GM12878 (cell line): ENCODE results near the gene NPSR1. TPM values are rescaled to one million over a fixed set of nuclear protein-coding genes. Genes with fewer than 3 reads are reported as not detected.

Source experiments
- ATAC-seq: fragments of 200-7000 bp; cut with Tn5 transposase; 3 replicates; pipeline ENCODE4 v1.9.1; 2020; ENCODE audit warnings: mild to moderate bottlenecking, moderate library complexity
- BruUV-seq: library from RNA; stranded (reverse); fragments of 400-500 nt; replicated peaks from 2 replicates; lab custom pipeline; 2021; lab: Mats Ljungman, UMichigan
- CTCF ChIA-PET: fragments of 300-600 bp; sonication (Branson Sonifier 250); formaldehyde crosslinking; extraction: SDS; loops from one replicate; lab custom pipeline; 2021; ENCODE audit warnings: inconsistent platforms; lab: Yijun Ruan, JAX
- POLR2A ChIA-PET: fragments of 350-600 bp; formaldehyde crosslinking; extraction: SDS; loops from one replicate; lab custom pipeline; 2021; ENCODE audit warnings: inconsistent platforms; lab: Charles Lee
- RAD21 ChIA-PET: fragments of 300-600 bp; sonication (Branson Sonifier 250); formaldehyde crosslinking; loops from one replicate; lab custom pipeline; 2023; ENCODE audit warnings: antibody characterized with exemption; ENCODE audit not compliant: unreplicated experiment; lab: Charles Lee
- SMC1A ChIA-PET: fragments of 300-600 bp; sonication (Branson Sonifier 250); formaldehyde crosslinking; loops from one replicate; lab custom pipeline; 2023; ENCODE audit not compliant: unreplicated experiment, uncharacterized antibody; lab: Charles Lee
- DNase-seq: peaks from one replicate; pipeline ENCODE4 v3.0.0-alpha.2; 2011; ENCODE audit warnings: low read depth, low spot score
- FAIRE-seq: peaks from 3 replicates; lab custom pipeline; 2011; peaks lifted over from hg19 to GRCh38; lab: Jason Lieb, UNC
- H2AFZ ChIP-seq: 2 replicates; pipeline ENCODE4 v1.6.0; 2011; ENCODE audit warnings: low read depth, low read length, control low read depth; ENCODE audit not compliant: control insufficient read depth
- H3K27ac ChIP-seq: 2 replicates; pipeline ENCODE4 v1.5.1; 2011; ENCODE audit warnings: control low read depth; ENCODE audit not compliant: control insufficient read depth, insufficient read depth
- H3K27me3 ChIP-seq, 2 experiments: replicated peaks in 1 of 2; 2 replicates each; pipeline versions ENCODE4 v1.6.0 to v1.6.1; 2011; ENCODE audit warnings: low read length in 1 of 2; ENCODE audit not compliant: control insufficient read depth in 2 of 2, insufficient read depth in 2 of 2
- H3K36me3 ChIP-seq, 2 experiments: 2 replicates each; pipeline ENCODE4 v1.5.1; 2011; ENCODE audit warnings: low read length in 1 of 2; ENCODE audit not compliant: control insufficient read depth in 2 of 2, insufficient read depth in 2 of 2
- H3K4me1 ChIP-seq: 2 replicates; pipeline ENCODE4 v1.6.1; 2011; ENCODE audit warnings: mild to moderate bottlenecking, low read length, moderate library complexity, mixed read lengths; ENCODE audit not compliant: control insufficient read depth, insufficient read depth
- H3K4me2 ChIP-seq: 2 replicates; pipeline ENCODE4 v1.6.0; 2011; ENCODE audit warnings: control low read depth; ENCODE audit not compliant: control insufficient read depth, insufficient read depth
- H3K4me3 ChIP-seq: fragments of 200-600 bp; sonication (generic); 2 replicates; pipeline ENCODE4 v1.5.1; 2016
- H3K79me2 ChIP-seq: 2 replicates; pipeline ENCODE4 v1.6.0; 2011; ENCODE audit warnings: low read length; ENCODE audit not compliant: control insufficient read depth, insufficient read depth
- H3K9ac ChIP-seq: 2 replicates; pipeline ENCODE4 v1.8.0; 2011; ENCODE audit warnings: low read length, control low read depth, mixed read lengths; ENCODE audit not compliant: control insufficient read depth, insufficient read depth
- H3K9me3 ChIP-seq: replicated peaks from 3 replicates; pipeline ENCODE4 v1.5.1; 2011; ENCODE audit warnings: mild to moderate bottlenecking, low read length; ENCODE audit not compliant: control insufficient read depth, insufficient read depth
- H4K20me1 ChIP-seq: 2 replicates; pipeline ENCODE4 v1.6.0; 2011; ENCODE audit not compliant: control insufficient read depth, insufficient read depth
- ATF2 ChIP-seq: IDR thresholded peaks from 2 replicates; pipeline ENCODE4 v1.6.1; 2012; ENCODE audit warnings: low read length, inconsistent platforms
- CBFB ChIP-seq: IDR thresholded peaks from 2 replicates; pipeline ENCODE4 v1.6.1; 2016; ENCODE audit warnings: antibody characterized with exemption, low read depth
- CBX3 ChIP-seq: fragments of 200-600 bp; sonication (generic); IDR thresholded peaks from 2 replicates; pipeline ENCODE4 v1.6.1; 2016; ENCODE audit warnings: low read depth, borderline replicate concordance
- CHD2 ChIP-seq: IDR thresholded peaks from 2 replicates; pipeline ENCODE4 v1.6.1; 2011; ENCODE audit warnings: low read depth, low read length, improper control_type of control experiment, borderline replicate concordance
- DPF2 ChIP-seq: fragments of 450-650 bp; IDR thresholded peaks from 2 replicates; pipeline ENCODE4 v1.6.1; 2017; ENCODE audit warnings: mild to moderate bottlenecking
- ESRRA ChIP-seq: IDR thresholded peaks from 2 replicates; pipeline ENCODE4 v1.6.1; 2012; ENCODE audit warnings: mild to moderate bottlenecking, low read length, improper control_type of control experiment
- GABPA ChIP-seq: IDR thresholded peaks from 2 replicates; pipeline ENCODE4 v1.6.1; 2014; ENCODE audit warnings: antibody characterized with exemption, low read depth, mild to moderate bottlenecking, inconsistent platforms
- IRF4 ChIP-seq: IDR thresholded peaks from 2 replicates; pipeline ENCODE4 v1.6.1; 2011; ENCODE audit warnings: low read depth, low read length
- IRF5 ChIP-seq: fragments of 450-650 bp; IDR thresholded peaks from 2 replicates; pipeline ENCODE4 v1.6.1; 2017; ENCODE audit warnings: borderline replicate concordance
- JUNB ChIP-seq: IDR thresholded peaks from 2 replicates; pipeline ENCODE4 v1.6.1; 2016; ENCODE audit warnings: antibody characterized with exemption, mild to moderate bottlenecking
- PAX5 ChIP-seq: IDR thresholded peaks from 2 replicates; pipeline ENCODE4 v1.6.1; 2011; ENCODE audit warnings: low read depth, low read length, borderline replicate concordance
- RUNX3 ChIP-seq: IDR thresholded peaks from 2 replicates; pipeline ENCODE4 v1.6.1; 2012; ENCODE audit warnings: low read length, inconsistent platforms
- TCF3 ChIP-seq: IDR thresholded peaks from 2 replicates; pipeline ENCODE4 v1.6.1; 2012; ENCODE audit warnings: low read depth, mild to moderate bottlenecking, low read length, borderline replicate concordance; ENCODE audit not compliant: insufficient read depth
- YY1 ChIP-seq: IDR thresholded peaks from 2 replicates; pipeline ENCODE4 v1.6.1; 2011; ENCODE audit warnings: low read depth, mild to moderate bottlenecking, low read length
- ZBTB11 ChIP-seq: fragments of 450-650 bp; formaldehyde crosslinking; IDR thresholded peaks from 2 replicates; pipeline ENCODE4 v1.5.0; 2022; ENCODE audit warnings: mild to moderate bottlenecking, missing genetic modification characterization
- ZNF217 ChIP-seq: fragments of 450-650 bp; IDR thresholded peaks from 2 replicates; pipeline ENCODE4 v1.6.1; 2017; ENCODE audit warnings: antibody characterized with exemption, mild to moderate bottlenecking
- ZNF622 ChIP-seq: fragments of 450-650 bp; IDR thresholded peaks from 2 replicates; pipeline ENCODE4 v1.6.1; 2017; ENCODE audit warnings: mild to moderate bottlenecking, inconsistent platforms
- WGBS: methylation state at CpG from one replicate; pipeline ENCODE4 v1.1.6; 2016; ENCODE audit warnings: low lambda C conversion rate; ENCODE audit not compliant: insufficient replicate concordance, insufficient coverage; ENCODE audit errors: missing lambda C conversion rate; 5-methylcytosine and 5-hydroxymethylcytosine counted together
- in situ Hi-C: fragments of 300-500 bp; cut with MboI; formaldehyde crosslinking; loops from 9 replicates; pipeline ENCODE4 v1.14.3; 2018; ENCODE audit warnings: mixed read lengths
- intact Hi-C: fragments of 100-400 bp; cut with micrococcal nuclease; formaldehyde crosslinking; loops from one replicate; pipeline ENCODE4 v1.14.2; 2022; ENCODE audit not compliant: unreplicated experiment
- polyA plus RNA-seq, 11 experiments: library from polyadenylated mRNA; depleted of rRNA in 4 of 11; unstranded in 6 of 11; stranded (reverse) in 5 of 11; fragments of >200 nt; fragmentation: Nextera tagmentation in 4 of 11; fragmentation: Illumina TruSeq in 1 of 11; extraction: Ambion mirVana in 4 of 11; extraction: Trizol in 1 of 11; gene quantifications; 1 replicate in 1 of 11; 2 replicates in 10 of 11; pipeline versions ENCODE4 v1.2.1 to v1.2.3, GENCODE V29; 2011 to 2016; ENCODE audit warnings: inconsistent platforms in 2 of 11, missing spikeins in 2 of 11, low read depth in 1 of 11
- total RNA-seq, 4 experiments: library from RNA; depleted of rRNA in 3 of 4; stranded (reverse); fragments of >200 nt in 3 of 4; fragmentation: Illumina TruSeq in 1 of 4; extraction: Trizol in 1 of 4; gene quantifications; 2 replicates each; pipeline versions ENCODE4 v1.2.1 to v1.2.3, GENCODE V29; 2013 to 2021
- TF ChIP-seq, protein P1 (sequence below): fragments of 450-650 bp; IDR thresholded peaks from 2 replicates; pipeline ENCODE4 v1.6.1; 2017; ENCODE audit warnings: mild to moderate bottlenecking, low read depth, inconsistent platforms; ENCODE audit not compliant: poor library complexity, severe bottlenecking

Gene NPSR1
- total and polyA plus RNA-seq, 10 of the 15 experiments (the other 5 are each of a cell fraction or from before 2014, with no cell fraction given) = 0.20 TPM; not detected in 9

DNA sequence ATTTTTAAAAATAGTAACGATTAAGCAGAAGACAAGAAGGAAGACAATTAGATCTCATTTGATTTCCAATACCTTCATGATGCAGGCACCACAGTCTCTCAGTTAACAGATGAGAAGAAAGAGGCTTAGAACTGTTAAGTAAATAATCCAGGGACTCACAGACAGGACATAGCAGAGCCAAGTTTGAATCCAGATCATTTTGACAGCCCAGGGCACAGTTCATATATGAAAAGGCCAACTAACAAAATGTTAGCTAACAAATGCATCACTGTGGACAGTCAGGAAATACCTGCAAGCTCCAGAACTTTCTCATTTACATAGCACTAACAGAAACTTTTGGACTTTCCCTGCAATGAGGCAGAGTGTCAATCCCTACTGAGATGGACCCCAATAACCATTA lies 4.2 kb upstream of the NPSR1 start:
- H3K4me1 ChIP-seq = no peaks in the 10 kb centered on the region
- no peak overlapping the region for H3K4me2 ChIP-seq
- no peak overlapping the region for H3K9ac ChIP-seq
- no peak for TF ChIP-seq JUNB
- TF ChIP-seq, protein P1, sequence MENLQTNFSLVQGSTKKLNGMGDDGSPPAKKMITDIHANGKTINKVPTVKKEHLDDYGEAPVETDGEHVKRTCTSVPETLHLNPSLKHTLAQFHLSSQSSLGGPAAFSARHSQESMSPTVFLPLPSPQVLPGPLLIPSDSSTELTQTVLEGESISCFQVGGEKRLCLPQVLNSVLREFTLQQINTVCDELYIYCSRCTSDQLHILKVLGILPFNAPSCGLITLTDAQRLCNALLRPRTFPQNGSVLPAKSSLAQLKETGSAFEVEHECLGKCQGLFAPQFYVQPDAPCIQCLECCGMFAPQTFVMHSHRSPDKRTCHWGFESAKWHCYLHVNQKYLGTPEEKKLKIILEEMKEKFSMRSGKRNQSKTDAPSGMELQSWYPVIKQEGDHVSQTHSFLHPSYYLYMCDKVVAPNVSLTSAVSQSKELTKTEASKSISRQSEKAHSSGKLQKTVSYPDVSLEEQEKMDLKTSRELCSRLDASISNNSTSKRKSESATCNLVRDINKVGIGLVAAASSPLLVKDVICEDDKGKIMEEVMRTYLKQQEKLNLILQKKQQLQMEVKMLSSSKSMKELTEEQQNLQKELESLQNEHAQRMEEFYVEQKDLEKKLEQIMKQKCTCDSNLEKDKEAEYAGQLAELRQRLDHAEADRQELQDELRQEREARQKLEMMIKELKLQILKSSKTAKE = no peak
- TF ChIP-seq YY1 = no peak
- TF ChIP-seq CBX3 = no peak
- no peak for TF ChIP-seq CHD2
- TF ChIP-seq RUNX3 = no peak
- no peak for TF ChIP-seq ZNF622
- no peak for TF ChIP-seq IRF4
- no peak for TF ChIP-seq ZNF217
- TF ChIP-seq ESRRA = no peak
- no peak for TF ChIP-seq DPF2
- no peak for TF ChIP-seq GABPA
- TF ChIP-seq TCF3 = no peak
- TF ChIP-seq CBFB = no peak
- TF ChIP-seq ATF2 = no peak
- no peak for TF ChIP-seq ZBTB11 (CRISPR knock-in tag)
- TF ChIP-seq IRF5 = no peak
- TF ChIP-seq PAX5 = no peak
- DNase-seq (no peak), ATAC-seq (no peak), FAIRE-seq (no peak)
- no peaks in the 10 kb centered on the region for H3K79me2 ChIP-seq
- RAD21 ChIA-PET = no interaction called here
- in situ Hi-C loops (no loop called here), intact Hi-C loops (no loop called here)
- H2AFZ ChIP-seq = no peak overlapping the region
- CTCF ChIA-PET = interaction anchor here (1.2 kb wide), 1 partner anchor 26 kb away, joined by 3 read pairs; no protein-coding TSS in a partner anchor
- POLR2A ChIA-PET = no interaction called here
- 0% methylated on average over 1 of the region's 1 CpG for WGBS
- BruUV-seq = no TSS peak
- SMC1A ChIA-PET = interaction anchor here (0.7 to 1.1 kb wide), 2 partner anchors 11 to 53 kb away, joined by 3 read pairs; no protein-coding TSS in a partner anchor
- no peak overlapping the region for H3K27ac ChIP-seq
- H3K36me3 ChIP-seq = no peaks in the 10 kb centered on the region
- no peaks in the 10 kb centered on the region for H4K20me1 ChIP-seq
- no peak overlapping the region for H3K4me3 ChIP-seq
- H3K27me3 ChIP-seq = no peaks in the 10 kb centered on the region
- no peaks in the 10 kb centered on the region for H3K9me3 ChIP-seq
